HG03159 (cell line): ENCODE results near the gene ECHS1.
A peak's percentile ranks its signal among the peaks of the same experiment; 100 is the strongest.

Source experiments
- ATAC-seq: cut with Tn5 transposase; IDR thresholded peaks from one replicate; pipeline ENCODE4 v1.9.1; 2021; ENCODE audit warnings: mild to moderate bottlenecking, moderate library complexity; ENCODE audit not compliant: unreplicated experiment

Gene ECHS1

DNA sequence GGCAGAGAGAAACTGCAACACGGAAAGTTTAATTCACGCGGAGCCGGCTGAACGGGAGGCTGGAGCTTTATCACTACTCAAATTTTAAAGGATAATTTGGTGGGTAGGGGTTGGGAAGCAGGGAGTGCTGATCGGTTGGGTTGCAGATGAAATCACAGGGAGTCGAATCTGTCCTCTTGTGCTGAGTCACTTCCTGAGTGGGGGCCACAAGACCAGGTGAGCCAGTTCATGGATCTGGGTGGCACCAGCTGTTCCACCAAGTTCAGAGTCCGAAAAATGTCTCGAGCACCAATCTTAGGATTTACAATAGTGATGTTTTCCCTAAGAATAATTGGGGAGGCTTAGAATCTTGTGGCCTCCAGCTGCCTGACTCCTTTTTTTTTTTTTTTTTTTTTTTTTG, 29.6 kb downstream of the ECHS1 start:
- ATAC-seq: no peak

DNA sequence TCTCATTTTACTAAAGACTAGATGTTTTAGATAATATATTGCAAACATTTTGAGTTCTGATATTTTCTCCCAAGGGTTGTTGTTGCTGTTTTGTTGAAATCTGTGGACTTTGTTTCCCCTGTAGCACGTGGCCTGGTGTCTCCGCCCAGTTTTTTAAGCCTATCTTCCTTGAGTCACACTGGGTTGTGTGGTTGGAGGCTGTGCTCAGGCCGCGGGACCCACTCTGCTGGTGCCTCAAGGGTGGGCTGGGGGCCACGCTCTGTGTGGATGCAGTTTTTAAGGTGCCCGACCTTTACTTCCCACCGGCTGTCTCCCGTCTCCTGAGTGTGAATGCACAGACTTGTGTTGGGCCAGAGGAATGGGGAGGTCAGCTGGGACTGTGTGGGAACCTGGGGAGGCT, 30.2 kb downstream of the ECHS1 start:
- ATAC-seq: no peak

DNA sequence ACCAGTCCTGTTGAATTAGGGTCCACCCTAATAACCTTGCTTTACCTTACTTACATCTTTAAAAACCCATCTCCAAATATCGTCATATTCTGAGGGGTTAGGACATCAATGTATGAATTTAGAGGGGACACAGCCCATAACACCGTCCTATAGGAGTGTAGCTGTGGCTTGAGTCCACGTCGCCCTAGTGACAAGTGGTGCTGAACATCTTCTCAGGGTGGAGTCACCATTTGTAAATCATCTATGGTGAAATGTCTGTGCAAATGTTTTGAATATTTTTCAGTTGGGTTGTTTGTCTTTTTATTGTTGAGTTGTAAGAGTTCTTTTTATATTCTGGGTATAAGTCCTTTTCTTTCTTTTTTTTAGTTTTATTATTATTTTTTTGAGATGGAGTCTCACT, 31.2 kb downstream of the ECHS1 start:
- ATAC-seq: no peak

DNA sequence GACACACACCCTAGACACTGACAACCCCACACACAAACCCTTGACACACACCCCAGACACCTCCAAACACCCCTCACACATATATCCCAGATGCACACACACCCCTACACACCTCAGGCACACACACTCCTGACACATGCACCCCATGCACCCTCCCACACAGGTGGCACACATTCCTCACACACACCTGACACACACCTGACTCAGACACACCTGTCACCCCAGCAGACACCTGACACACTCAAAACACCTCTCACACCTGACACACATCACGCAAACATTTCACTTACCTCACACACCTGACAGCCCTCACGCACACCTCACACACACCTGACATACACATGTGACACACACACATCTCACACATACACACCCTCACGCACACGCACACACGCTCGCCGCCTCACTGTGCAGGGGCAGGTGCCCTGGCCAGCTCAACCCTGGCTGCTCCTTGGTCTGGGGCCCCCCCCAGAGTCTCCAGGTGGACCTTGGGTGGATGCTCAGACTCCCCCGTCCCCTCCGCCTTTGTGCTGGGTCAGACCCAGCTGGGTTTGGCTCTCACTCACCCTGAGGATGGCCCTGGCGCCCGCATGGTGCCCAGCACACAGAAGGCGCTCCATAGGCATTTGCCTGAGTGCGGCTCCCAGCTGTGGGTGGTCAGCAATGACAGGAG, 33.3 kb downstream of the ECHS1 start:
- ATAC-seq: no peak

DNA sequence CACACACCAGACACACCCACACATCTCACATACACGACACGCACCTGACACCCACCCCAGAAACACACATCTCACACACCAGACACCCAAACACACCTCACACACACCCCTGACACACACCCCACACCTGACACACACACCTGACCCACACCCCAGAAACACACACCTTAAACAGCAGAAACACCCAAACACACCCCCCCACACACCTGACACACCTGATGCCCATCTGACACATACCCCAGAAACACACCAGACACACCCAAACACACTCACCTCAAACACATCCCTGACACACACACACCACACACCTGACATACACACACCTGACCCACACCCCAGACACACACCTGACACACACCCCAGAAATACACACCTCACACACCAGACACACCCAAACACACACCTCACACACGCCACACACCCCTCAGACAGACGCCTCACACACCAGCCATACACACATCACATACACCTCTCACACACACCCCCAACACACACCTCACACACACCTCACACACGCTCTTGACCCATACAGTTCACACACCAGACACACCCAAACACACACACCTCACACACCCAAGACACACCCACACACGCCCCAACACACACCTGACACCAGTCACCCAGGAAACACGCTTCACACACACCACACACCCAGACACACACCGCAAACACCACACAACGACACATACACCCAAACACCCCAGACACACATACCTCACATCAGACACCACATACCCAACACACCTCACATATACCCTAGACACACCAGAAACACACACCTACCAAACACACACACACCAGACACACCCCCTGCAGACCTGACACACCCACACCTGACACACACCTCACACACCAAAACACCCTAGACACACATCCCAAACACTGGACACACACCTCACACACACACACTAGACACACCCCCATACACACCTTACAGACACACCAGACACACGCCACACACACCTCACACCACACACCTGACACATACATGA, 34.8 kb downstream of the ECHS1 start:
- ATAC-seq: no peak

DNA sequence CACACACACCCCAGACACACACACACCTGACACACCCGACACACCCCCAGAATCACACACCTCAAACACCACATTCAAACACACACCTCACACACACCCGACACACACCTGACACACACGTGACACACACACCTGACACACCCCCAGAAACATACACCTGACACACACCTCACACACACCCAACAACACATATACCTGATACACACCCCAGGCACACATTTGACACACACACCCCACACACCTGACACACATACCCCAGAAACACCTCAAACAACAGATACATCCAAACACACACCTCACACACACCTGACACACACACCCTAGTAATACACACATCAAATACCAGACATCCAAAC, 35.8 kb downstream of the ECHS1 start:
- ATAC-seq: no peak

DNA sequence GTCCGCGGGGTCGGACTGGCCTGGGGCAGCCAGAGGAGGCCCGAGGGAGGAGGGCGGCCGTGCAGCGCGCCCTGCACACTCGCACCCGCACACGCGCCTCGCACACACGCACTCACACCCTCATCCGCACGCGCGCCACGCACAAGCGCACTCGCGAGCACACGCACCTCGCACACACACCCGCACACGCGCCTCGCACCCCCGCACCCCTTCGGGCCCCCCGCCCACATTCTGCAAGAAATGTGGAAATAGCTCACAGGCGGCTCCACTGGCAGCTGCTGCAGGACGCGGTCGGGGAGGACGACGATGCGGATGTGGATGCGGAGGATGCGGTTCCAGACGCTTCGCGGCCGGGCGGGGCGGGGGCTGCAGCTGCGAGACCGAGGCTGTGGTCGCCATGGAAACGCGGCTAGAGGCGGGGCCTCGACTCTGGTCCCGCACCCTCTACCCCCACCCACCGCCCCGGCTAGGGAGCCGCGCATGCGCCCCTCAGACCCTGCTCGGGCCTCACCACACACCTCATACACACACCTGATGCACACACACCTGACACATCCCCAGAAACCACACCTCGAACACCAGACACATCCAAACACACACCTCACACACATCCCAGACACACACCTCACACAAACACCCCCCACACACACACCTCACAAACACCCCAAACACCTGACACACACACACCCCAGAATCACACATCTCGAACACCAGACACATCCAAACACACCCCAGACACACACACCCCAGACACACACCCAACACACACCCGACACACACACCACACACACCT, 36.4 kb downstream of the ECHS1 start, which contains the start of gene CALY:
Gene CALY (minus strand): TSS at position 320 of the 793 bp plus-strand sequence. CDS start 7,907 bp downstream, outside the sequence.
- ATAC-seq: no peak

DNA sequence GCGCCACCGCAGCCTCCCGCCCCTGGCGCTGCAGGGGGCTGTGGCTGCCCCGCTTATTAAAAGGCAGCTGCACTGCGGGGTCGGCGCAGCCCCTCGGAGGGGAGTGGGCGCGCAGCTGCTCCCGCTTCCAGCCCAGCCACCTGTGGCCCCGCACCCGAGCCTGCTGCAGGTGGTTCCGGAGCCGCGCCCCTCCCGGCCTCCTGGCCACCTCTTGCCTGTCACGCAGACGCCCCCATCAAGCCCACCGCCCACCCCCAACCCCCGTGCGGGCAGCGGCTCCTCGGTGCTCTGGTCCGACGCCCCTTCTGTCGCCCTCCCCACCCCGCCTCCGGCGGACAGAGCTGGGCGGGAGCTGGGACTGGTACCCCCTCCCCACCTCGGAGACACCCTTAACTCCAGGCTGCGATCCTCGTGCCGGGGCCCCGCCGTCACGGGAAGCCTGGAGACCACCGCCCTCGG, 37.0 kb downstream of the ECHS1 start:
- no peak for ATAC-seq

DNA sequence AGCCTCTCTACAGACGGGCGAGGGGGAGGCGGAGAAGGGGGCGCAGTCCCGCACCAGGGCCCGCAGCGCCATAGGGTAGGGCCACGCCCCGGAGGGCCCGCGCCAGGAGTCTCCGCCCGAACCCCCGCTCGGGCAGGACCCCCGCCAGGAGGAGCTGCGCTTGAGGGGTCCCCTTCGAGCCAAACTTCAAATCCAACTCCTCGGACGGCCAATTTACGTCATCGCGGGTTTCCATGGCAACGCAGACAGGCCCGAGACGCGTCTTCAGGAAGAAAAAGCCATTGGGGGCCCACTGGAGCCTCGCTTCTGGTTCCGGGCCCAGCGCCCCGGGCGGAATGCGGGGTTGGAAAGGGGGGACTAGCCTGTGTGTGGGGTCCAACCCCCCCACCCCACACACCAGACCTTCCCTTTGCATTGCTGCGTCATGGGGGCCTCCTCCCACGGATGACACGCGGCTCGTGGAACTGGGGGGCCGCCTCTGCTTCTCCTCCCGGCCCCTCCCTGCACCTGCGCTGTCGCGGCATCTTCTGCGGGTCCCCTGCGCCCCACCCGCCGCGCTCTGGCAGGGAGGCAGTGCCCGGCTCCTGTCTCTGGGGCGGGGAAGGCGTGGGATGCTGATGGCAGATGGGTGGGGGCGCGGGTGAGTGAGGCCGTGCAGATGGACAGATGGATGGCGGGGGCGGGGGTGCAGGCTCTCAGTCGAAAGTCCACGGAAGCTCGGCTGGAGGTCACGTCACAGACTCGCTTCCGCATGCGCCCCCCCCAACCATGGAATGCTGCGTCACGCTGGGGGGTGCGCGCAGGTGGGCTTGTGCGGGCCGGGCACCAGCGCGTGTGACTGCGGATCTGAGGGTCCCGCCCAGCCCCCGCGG, 37.7 kb downstream of the ECHS1 start:
- no peak for ATAC-seq

DNA sequence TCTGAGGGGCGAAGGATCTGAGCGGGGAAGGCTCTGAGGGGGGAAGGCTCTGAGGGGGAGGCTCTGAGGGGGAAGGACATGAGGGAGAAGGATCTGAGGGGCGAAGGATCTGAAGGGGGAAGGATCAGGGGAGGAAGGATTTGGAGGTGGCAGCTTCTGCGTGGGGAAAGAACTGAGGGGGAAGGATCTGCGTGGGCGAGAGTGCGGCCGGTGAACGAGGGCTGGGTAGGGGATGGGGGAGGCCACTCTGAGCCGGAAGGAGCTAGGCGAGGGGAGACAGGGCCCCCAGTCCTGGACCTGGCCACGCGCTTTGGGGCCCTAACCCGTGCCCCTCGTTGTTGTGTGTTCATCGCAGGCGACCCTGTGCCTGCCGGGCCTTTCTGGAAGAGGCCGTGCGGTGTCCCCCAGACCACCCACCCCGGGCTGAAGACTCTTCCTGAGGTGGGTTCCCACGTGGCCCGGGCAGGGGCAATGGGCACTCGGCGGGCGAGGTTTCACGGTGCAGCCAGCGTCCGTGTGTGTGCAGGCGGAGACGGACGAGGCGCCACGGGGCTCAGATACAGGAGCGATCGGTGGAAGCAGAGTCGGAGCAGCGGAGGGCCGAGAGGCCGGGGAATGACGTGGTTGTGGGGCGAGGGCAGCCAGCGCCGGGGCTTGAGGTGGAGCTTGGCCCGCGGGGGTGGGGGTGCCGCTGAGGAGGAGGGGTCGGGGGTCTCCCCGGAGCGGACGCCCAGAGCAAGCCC, 38.5 kb downstream of the ECHS1 start:
- ATAC-seq: no peak

DNA sequence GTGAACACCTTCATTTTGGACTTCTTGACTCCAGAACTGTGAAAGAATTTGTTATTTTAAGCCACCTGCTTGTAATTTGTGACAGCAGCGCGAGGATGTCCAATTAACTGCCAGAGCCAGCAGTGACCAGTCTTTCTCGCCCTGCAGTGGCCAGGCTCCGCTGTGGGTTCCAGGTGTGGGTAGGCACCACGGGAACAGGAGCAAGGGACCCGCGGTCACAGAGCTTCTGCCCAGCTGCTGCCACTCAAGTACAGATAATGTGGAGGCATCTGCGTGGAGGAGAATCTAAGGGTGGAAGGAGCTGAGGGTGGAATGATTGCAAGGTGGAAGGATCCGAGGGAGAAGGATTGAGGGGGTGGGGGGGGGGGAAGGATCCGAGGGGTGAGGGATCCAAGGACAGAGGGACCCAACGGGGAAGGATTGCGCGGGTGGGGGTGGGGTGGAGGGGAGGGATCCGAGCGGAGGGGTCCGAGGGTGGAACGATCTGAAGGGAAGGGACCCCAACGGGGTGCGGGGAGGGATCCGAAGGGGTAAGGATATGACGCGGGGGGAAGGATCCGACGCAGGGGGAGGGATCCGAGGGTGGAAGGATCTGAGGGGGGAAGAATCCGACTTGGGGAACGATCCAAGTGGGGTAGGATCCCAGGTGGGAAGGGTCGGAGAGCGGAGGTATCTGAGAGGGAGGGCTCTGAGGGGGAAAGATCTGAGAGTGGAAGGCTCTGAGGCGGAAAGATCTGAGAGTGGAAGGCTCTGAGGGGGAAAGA, 40.0 kb downstream of the ECHS1 start:
- no peak for ATAC-seq

DNA sequence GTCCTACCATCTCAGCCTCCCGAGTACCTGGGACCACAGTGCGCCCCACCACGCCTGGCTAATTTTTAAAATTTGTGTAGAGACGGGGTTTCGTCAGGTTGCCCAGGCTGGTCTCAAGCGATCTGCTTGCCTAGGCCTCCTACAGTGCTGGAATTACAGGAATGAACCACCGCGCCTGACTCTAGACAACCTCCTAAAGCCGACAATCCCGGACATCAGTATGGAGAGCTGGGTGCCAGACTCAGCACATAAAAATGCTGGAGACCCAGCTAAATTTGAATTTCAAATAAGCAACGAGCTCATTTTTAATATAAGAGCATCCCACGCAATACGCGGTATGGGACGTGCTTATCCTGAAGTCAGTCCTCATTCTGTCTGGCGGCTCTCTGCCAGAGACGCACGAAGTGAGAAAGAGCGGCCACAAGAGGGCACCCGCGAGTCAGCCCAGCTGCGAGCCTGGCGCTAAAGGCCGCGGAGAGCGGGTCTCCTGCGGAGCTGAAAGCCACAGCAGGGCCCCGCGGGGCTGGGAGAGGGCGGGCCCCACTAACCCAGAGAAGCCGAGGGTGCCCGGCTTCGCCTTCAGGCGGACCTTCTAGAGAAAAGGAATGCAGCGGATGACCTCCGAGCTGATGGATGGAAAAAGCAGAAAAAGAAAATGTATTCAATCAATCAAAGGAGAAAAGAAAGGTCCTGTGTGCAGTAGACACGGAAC, 43.5 kb downstream of the ECHS1 start:
- ATAC-seq: peak; percentile 79

DNA sequence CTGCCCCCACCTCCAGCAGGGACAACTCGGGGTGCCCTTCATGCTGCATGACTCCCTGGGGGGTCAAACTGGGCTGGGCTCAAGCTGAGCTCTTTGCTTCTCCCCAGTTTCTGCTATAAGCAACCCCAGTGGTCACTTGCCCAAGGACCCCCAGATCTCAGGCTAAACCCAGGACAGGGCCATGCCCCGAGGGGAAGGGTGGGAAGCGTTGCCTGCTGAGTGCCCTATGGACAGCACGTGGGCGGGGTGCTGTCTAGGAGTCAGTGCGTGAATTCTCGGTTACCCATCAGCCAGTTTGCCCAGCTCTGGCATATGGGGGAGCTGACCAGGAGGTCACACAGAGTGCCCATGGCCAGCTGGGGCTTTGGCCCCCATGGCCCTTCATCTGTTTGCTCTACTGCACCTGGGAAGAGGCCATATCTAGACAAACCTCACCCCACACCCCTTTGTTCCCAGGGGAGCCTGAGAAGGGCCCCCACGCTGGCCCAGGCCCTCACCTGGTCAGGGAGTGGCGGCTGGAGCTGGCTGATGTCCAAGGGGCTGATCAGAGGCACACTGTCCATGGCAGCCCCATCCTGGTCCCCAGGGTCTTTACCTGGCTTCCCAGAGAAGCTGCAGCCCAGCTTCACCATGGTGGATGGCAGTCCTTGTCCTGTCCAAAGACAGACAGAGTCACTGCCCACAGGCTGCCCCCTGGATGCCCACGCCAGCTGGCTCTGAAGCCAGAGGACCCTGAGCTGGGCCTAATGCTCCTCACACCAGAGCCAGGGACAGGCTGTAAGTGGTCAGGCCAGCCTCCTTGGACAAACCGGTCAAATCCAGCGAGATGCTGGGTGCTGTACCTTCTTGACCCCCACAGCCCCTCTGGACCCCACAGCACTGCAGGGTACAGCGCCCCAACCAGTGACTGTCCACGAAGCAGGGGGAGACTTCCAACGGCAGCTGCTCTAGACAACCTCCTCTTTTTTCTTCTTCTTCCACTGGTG, 44.5 kb downstream of the ECHS1 start:
- ATAC-seq: no peak

DNA sequence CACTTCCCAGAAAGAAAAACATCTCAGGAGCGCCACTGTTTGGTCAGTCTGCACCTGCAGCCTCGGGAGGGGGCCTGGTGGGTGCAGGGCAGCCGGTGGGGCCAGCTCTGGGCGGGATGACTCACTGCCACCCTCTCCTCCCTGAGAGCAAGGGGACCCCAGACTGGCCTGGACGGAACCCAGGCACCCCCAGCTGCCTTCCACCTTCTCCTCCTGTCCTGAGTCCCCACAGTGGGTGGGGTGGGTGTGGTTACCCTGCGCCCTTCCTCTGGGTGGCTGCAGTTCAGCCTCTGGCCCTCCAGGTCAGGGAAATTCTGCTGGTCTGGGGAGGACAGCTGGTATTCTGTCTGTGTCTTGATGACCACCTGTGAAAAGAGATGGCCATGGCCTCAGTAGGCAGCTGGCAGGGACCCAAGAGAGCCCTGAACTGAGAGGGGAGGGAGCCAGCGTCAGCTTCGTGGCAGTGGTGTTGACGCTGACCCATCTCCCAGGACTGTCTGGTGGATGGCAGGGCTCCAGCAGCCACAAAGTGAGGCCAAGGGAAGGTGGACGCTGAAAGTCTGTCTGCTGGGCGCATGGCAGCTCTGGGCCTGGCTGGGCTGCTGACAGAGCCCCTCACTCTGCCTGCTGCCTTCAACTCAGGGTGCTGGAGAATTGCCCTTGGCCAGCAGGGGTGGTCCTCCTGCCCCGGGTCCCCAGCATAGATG, 45.4 kb downstream of the ECHS1 start:
- ATAC-seq: no peak

DNA sequence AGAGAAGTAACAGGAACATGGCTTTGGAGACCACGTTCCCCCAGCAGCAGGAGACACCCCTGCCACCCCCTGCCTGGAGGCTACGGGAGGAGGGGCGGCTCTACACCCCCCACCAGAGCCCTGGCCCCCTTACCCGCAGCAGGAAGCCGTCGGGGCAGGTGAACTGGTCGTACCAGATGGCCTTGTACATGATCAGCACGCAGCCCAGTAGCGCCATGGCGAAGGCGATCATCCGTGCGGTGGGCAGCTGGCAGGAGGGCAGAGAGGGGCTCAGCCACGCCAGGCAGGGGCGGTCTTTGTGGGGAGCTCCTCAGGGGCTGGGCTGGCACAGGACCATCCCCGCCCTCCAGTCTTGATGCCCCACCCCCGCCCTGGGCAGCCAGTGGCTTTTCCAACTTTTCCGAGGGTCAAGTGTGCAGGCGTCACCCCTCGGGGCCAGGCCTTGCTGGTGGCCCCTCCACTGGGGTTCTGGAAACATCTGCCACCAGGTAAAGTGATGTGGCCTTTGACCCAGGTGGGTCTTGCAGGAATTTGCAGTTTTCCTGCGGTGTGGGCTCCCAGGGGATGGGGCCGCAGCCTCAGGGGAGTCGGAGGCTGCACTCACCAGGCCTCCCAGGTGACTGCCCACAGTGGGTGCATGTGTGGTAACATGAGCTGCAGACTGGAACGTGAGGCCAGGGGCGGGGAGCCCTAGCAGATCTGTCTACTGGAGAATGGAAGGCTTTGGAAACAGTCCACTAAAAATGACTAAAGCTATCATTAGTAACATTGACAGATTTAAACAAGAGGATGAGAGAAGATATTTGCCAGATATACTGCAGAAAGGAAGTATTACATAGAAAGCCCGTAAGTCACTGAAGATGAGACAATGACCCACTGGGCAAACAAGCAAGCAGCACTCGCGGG, 46.2 kb downstream of the ECHS1 start:
- no peak for ATAC-seq

DNA sequence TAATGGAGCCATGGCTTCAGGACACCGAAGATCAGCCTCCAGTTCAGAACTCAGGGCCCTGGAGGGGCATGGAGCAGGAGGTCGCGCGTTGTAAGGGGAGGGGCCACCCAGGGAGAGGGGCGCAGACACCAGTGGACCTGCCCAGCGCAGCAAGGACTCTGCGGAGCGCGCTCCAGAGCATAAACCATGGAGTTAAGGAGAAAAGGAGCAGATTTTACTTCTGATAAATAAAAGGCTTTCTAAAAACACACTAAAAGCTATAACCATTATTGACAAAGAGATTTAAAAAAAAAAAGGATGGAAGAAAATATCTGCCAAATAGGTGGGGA, 47.0 kb downstream of the ECHS1 start:
- ATAC-seq: no peak
